Tongue (tissue), 2 donors: ENCODE data around the gene PGS1. TPM values are rescaled to one million over a fixed set of nuclear protein-coding genes. Genes with fewer than 3 reads are reported as not detected.

Source experiments
- DNase-seq: peaks from one replicate; pipeline ENCODE4 v3.0.0-alpha.2; 2015
- total RNA-seq: library from RNA; depleted of rRNA; stranded (reverse); fragments of >200 nt; gene quantifications from one replicate; pipeline ENCODE4 v1.2.3, GENCODE V29; 2014

PGS1 gene
- total RNA-seq, 1 donor from 2014 or later, result 37.7 TPM

DNA sequence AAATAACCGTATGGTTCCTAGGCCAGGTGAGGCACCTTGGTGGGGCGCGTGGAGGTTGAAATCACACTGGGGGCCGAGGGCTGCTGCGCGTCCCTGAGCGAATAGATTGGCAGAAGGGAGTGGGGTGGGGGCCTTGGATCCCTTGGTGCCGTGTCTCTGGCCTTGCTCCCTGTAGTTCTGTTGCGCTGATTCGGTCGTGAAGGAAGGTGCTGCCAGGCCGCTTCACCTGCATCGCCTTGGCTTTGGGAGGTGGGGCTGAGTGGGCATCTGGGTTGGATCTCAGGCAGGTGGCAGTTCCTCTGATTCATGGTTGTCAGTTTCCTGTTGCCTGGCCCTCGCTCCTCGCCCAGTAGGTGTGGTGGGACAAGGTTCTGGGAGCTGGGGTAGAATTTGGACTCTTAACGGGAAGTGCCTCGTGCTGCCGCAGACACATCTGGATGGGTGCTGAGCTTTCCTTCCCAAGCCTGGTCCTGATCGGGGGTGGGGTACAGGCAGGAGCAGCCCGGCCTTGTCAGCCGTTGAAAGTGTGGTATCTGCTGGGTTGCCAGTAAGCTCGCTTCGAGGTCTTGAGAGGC, 30.1 kb downstream of the PGS1 start:
- no peak for DNase-seq

DNA sequence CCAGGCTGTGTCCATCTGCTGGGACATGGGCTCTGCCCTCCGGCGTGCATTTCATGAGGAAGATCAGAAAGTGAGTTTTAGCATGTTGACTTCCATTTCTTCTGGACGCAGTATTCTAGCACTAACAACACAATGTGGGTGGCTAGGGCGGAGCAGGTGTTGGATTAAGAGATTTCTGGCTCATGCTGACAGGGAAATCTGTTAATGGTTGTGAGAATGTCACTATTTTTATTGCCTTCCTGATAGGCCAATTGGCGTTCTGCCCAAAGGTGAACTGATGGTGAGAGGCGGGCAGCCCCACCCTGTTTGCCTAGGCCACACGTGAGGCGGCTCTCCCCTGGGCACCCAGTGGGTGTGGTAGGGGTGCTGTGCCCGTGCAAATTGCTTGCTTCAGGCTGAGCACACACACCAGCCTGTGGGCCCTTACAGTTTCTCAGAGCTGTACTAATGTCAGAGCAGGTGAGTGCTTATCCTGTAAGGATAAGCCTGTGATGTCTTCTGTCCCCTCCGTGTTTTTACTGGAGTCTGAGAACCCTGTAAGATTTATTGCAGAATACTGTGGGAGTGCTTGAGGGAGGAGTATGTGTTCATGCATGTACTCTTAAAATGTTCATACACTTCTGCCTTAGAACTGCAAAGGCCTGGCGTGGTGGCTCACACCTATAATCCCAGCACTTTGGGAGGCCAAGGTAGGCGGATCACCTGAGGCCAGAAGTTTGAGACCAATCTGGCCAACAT, 30.9 kb downstream of the PGS1 start:
- DNase-seq, result no peak

DNA sequence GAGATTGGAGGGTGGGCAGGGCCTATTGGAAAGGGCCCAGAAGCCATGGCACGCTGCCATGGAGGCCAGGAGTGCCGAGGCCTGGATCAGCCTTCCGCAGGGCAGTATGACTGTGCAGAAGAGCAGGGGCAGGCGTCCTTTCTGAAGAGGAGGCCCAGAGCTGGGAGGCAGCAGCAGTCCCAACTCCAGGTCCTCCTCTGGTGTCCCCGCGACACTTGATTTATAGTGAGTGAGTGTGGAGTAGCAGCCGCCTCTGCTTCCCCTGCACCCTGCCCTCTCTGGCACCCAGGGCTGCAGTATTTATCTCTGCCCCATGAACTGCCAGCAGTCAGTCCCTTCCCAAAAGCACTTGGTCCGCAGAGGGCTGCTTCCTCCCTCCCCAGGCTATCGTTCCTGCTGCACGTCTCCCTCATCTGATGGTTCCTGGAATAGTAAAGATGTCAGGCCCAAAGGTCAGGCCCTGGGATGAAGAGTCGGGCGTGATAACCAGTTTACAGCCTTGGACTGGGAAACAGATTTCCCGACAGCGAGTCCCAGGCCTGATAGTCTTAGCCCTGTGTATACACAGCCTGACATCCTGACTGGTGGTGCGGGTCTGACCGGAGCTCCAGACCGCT, 32.9 kb downstream of the PGS1 start:
- no peak for DNase-seq

DNA sequence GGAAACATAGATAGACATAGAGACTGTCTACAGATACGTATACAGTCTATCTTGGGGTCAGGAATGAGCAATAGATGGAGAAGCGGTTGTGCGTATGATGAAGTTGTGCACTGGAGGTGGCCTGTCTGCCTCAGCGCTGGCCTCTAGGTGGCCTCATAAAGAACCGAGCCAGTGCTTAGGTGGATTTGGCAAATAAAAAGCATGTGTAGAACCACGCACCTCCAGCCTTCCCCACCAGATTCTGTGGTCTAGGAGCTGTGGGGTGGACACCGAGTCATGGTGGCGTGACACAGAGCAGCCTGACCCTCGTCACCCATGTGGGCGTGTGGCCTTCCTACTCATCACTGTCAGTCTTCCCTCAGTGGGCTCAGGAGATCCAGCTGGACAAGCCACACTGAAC, 34.0 kb downstream of the PGS1 start:
- no peak for DNase-seq

DNA sequence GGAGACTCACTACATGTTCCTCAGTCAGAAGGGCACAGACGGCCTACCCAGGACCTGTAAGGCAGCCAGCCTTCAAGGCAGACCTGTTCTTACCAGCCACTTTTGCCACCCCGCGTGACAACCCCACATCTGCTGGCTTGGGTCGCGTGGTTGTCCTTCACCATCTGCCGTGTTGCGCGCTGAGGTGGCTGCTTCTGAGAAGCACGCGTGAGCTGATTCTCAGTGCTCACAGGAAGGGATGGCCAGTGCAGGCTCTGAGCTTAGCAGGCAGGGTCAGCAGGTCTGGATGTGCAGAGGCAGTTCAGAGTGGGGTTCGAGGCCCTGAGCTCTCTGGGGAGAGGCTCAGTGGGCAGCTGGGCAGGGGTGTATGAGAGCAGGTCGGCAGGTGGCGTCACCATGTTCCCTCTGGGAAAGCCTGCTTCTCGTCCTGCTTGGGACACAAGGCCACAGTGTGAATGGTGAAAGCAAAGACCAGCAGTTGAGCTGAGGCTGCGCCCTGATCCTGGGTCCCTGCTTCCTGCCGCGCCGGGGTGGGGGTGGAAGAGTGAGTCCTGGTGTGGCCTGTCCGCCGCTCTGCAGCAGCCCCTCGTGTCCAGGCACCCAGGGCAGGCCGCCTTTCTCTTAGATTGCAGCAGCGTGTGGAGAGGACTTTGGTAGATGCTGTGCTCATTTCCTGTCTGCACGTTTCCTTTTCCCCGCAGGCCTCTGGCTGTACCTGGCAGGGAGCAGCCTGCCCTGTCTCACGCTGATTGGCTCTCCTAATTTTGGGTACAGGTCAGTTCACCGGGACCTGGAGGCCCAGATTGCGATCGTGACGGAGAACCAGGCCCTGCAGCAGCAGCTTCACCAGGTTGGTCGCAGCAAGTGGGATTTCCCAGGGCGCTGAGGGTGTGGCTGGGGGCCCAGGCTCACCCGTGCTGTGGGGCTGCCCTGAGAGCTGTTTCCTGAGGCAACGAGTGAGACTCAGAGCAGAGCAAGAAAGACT, 36.0 kb downstream of the PGS1 start:
- no peak for DNase-seq

DNA sequence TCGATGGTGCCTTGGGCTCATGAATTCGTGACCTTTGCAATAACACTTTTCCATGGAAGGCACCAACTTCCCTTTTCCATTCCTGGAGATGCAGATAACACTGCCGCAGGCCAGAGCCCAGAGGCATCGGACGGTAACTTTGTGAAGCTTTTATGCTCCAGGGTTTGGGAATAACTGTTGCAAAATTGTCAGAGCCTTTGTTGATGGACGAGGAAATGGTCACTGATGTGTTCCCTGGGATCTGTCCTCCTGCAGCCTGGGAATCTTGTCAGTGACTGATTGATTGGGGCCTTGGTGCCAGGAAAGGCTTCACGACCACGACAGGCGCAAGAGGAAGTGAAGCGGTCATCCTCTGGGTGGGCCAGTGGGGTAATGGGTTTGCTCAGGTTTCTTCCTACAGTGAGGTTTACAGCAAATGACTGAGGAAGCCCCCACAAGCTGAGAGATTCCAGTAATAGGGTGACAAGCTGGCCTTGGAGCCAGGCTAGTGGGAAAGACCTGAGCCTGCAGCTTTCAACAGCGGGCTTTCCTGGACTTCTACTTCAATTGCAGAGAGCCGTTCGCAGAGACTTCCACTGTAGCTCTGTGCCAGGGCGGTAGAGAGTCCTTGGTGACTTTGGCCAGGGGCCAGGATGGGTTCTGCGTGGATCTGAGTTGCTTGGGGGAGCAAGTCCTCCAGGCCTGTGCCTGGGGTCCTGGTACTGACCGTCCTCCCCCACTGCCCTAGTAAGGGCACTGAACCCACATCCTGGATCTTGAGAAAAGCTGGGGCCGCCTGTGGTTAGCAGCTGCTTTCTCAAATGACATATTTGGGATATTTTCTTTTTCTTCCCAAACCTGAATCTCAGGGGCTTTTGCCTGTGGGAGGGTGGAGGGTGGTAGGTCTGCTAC, 37.6 kb downstream of the PGS1 start:
- DNase-seq, result no peak

DNA sequence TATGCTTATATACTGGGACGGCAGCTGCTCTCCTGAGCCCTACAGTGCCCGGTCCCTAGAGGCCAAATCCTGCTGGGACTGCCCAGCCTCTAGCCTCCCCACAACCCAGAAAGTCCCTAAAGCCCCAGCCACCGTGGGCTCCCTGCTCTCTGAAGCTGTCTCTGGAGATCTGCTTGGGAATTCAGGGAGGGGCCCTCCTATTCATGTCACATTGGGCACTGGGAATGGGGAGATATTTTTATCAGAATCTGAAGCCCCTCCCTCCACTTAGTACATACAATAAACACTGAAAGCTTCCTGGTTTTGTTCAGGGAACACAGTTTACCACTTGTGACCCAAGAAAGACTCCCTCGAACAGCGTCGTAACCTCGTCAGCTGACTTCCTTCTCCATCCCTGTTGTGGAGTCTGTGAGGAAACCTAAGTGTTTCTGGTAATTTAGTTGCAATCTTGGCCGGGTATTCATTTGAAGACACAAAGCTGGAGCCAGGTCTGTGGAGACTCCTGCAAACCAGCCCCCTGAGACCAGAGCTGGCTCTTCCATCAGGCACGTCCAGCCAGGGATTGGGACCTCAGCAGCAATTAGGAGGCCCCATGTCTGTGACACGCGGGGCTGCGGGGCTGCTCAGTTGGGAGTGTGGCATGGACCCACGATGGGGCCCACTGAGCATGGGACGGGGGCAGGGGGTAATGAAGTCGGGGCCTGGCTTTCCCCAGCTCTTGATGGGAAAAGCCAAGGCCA, 38.5 kb downstream of the PGS1 start:
- peak; percentile 64 for DNase-seq

DNA sequence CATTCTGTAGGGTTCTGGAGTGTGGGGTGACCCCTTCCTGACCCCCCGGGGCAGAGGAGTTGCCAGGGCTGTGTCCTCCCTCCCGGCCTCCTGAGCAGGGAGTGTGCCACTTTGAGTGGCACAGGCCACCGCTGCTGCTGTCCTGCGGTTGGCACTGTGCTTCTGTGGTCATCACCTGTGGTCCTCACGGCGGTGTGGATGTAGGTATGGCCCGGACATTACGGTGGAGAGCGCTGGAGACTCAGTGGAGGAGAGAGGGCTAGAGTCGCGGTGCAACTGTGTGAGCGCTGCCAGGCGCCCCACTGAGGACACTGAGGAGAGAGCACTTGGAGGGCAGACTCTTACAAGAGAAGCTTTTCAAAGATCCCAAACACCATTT, 39.1 kb downstream of the PGS1 start:
- no peak for DNase-seq

DNA sequence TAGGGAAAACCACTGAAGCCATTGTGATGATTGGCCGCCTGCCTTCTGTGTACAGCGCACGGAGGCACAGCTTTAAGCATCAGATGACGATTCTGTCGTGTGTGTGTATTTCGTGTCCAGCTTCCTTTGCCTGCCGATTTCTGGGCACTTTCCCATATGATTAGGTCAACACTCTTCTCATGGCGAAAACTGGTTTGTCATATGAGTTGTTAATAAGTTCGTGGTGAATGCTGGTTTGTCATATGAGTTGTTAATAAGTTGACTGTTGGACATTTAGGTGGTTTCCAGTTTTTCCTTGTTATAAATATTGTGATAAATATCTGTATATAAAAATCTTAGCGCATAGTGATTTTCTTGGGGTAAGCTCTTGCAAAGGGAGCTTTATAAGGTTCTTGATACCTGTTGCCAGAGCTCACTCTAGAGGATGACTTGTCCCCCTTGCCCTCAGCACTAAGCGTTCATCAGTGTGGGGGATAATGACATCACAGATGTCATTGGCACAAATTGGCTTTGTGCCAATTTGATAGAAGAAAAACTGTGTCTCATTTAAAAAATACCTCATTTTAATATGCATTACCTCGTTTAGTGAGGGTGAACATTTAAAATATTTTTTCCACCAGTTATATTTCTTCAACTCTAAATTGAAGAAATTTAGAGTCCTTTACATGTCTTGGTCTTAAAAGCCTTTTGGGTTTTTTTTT, 40.0 kb downstream of the PGS1 start:
- DNase-seq, result no peak

DNA sequence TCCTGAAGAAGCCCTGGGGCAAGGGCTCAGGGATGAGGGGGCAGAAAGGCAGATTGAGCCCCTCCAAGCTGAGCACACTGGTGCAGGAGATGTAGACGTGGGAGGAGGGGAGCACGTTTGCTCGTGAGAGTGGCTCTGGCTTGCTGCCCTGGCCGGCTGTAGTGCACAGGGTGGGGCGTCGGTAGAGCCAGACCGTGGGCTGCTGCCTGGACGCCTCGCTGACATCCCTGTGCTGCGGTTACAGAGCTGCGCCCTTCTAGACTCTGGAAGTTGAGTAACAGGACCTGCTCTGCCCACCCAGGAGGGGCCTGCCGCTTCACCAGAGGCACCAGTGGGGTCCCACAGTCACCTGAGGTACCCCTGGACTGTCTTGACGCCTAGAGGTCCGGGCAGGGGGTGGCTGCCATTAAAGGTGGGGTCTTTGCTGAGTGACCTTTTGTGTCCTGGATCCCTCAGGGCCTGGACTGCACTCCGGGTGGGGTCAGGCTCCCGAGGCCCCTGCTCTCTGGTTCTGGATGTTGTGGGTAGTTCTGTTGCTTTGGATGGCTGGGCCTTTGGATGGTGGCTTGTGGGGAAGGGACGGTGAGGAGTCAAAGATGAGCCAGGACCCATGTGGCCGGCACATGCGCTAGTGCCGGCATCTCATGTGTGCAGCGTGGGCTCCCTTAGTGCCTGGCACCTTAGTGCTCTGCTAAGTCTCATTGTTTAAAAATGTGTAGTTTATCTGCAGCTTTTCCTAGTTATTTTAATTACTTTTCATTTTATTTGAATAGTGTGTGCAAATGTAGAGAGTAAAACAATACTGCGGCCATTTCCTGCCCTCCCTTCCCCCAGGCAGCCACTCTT, 41.7 kb downstream of the PGS1 start:
- DNase-seq, result no peak

DNA sequence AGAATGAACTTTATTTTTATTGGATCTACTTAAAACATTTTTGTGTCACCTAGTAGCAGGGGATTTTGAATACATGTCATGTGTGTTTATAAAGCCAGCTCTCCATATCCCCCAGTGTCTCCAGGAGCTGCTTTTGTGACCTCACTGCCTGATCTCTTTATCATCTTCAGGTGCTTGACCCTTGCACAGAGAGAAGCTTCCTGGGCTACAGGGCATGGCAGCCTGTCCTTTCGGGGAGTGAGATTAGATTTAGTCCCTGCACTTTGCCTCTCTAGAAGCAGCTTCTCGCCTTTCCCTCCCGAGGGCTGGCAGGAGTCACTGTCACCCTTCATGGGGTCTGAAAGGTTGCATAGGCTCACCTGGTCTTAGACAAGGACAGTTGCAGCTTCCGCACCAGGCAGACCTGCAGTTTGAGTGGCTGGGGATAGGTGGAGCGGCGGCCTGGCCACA, 42.7 kb downstream of the PGS1 start:
- DNase-seq, result no peak

DNA sequence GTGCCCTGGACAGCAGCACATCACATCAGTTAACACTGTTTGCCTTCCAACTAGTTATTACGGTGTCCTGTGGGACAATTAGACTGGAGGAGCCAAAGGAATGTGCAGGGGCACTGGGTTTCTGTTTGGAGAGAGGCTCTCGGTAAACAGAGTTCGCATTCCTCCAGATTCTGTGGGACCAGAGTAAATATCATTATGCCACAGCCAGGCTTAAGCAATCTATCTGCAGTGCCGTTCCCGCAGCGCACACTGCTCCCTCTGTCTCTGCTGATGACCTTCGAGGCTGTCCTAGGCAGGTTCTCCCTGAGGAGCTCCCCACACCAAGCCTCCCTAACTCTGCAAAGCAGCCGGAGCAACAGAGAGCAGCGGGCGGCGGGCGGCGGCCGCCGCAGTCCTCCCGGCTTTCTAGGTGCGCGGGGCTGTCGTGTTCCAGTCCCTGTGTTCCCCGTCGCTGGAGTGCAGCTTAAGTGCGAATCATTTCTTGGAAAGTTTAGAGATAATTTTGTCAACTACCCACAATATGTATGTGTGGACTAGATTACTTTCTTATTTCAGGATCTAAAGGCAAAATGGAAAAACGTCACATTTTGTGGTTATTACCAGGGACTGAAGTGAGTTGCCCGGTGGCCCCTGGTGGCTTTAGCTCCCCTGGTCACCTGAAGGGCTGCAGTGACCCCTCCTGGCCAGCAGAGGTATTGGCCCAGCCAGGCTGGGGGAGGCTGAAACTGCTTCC, 43.3 kb downstream of the PGS1 start:
- DNase-seq, result peak; percentile 86

DNA sequence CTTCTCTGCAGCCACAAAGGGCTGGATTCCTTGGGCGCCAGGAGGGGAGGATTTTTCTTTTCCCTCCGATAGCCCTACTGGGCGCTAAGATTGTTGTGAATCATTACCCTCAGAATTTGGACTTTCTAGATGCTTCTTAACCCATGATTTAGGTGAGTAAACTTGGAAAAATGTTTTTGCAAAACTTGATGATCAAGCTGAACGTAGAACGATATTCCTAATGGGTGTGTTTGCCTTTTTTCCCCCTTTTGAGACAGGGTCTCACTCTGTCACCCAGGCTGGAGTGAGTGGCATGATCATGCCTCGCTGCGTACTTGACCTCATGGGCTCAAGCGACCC, 43.8 kb downstream of the PGS1 start:
- no peak for DNase-seq

DNA sequence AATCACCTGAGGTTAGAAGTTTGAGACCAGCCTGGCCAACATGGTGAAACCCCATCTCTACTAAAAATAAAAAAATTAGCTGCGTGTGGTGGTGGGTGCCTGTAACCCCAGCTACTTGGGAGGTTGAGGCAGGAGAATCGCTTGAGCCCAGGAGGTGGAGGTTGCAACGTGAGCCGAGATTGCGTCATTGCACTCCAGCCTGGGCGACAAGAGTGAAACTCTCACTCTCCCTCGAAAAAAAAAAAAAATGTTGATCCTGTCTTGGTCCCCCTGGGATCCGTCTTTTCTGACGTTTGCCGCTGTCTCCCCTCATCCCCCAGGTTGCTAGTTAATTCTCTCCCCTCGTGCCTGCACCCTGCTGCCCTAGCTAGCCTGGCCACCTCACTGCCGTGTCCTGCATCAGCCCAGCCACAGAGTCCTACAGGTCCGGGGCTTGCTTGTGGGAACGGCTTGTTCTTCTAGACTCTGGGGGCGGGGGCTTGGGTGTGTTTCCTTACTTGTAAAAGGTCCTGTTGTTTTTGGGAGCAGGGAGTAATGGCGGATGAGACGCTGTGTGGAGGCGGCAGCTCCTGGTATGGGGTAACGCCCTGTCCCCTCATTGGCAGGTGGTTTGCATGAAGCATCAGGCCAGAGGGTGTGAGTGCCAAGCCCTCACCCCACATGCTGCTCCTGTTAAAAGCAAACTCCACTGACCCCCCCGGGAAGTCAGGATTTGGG, 44.6 kb downstream of the PGS1 start:
- no peak for DNase-seq

DNA sequence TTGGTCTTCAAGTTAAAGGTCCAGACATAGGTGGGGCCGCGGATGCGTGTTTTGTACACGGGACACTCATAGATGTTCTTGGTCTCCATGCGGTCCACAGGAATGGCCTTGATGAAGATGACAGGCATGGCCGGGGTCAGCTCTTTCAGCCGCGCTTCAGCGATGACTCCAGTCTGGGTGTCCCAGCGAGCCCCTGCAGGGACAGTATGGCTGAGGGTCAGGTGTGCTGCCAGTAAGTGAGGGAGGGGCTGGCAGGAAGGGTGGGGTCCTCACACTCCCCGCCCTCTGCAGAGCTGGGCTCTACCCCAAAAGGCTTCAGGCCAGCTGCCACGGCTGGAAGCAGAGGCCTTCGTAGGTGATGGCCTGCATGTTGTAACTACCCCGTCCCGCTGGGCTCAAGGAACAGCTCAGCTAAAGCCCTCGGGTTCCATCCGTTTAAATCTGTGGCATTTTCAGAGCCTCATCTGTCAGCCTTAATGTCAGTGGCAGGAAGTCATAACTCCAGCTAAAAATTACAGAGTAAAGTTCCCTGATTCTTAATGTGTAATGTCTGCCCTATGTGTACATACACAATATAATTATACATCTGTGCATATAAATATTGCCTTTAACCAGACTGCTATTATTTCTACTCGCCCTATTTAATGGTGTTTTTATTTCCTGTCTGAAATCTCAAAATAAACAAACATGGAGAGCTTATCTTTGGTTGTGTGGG, 45.7 kb downstream of the PGS1 start:
- no peak for DNase-seq

DNA sequence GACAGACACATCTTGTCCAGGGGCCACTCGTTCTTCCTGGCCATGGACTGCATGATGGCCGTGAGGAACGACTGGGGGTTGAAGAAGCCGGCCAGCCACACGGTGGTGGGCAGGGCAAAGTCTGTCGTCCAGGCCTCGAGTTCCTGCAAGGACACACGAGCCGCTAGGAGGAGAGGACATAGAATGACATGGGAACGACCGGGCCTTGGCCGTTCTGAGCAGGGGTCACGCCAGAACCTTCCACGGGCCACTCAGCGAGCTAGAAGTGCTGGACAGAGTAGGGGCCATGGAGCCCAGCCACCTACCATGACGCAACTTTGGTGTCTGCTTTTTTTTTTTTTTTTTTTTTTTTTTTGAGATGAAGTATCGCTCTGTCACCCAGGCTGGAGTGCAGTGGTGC, 47.0 kb downstream of the PGS1 start:
- no peak for DNase-seq

DNA sequence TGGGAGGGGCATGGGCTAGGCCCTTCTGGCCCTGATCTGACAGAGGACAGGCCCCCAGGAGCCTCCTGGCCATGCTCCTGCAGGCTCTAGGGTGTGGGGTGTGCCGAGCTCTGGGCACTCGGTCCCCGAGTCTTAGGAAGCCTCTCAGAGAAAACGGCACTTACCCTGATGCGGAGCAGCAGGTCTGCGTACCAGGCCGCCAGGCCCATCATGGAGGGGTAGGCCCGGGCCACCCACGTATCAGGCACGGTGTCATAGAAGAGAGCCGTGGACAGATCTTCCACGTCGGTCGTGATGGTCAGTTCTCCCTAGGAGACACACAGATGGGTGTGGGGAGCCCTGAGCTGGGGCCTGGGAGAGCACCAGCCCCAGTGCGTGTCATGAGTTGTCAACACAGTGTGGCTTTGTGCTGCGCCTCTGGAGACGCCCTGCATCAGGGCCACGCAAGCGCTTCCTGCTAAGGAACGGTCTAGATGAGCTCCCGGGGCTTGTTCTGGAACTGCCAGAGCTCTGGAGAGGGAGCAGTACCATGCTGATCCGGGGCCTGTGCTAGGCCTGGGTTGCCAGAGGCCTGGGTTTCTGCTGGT, 47.9 kb downstream of the PGS1 start:
- no peak for DNase-seq
